IPS-18a (cell line): ENCODE results near the gene GPI.
A peak's percentile ranks its signal among the peaks of the same experiment; 100 is the strongest.
"Not testable (repeated sequence)": the region's sequence is repeated elsewhere in the genome, so short reads cannot be mapped to it uniquely, and the experiment has no call there.

Source experiments
- H3K27ac ChIP-seq: one replicate; pipeline ENCODE4 v1.5.1; 2013; ENCODE audit warnings: low read length
- H3K27me3 ChIP-seq: one replicate; pipeline ENCODE4 v1.6.1; 2013; ENCODE audit warnings: mild to moderate bottlenecking, low read length; ENCODE audit not compliant: control insufficient read depth, insufficient read depth
- H3K36me3 ChIP-seq: one replicate; pipeline ENCODE4 v1.6.1; 2013; ENCODE audit warnings: low read depth, low read length; ENCODE audit not compliant: control insufficient read depth
- H3K4me1 ChIP-seq: one replicate; pipeline ENCODE4 v1.6.1; 2013; ENCODE audit warnings: low read depth, low read length; ENCODE audit not compliant: control insufficient read depth
- H3K4me3 ChIP-seq: one replicate; pipeline ENCODE4 v1.5.1; 2013; ENCODE audit warnings: low read length
- H3K9ac ChIP-seq: one replicate; pipeline ENCODE4 v1.6.1; 2013; ENCODE audit warnings: mild to moderate bottlenecking, low read length, moderate library complexity
- H3K9me3 ChIP-seq: one replicate; pipeline ENCODE4 v1.6.1; 2013; ENCODE audit warnings: low read depth, low read length; ENCODE audit not compliant: control insufficient read depth

The GPI gene

DNA sequence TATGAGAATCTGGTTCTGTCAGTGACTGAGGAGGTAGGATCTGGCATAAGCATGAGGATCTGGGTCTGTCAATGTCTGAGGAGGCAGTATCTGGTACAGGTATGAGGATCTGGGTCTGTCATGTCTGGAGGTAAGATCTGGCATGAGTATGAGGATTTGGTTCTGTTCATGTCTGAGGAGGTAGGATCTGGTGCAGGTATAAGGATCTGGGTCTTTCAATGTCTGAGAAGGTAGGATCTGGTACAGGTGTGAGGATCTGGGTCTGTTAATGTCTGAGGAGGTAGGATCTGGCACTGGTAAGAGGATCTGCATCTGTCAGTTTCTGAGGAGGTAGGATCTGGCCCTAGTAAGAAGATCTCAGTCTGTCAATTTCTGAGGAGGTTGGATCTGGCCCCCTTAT is 26.8 kb downstream of the GPI start:
- H3K9ac ChIP-seq: no peak overlapping the region
- H3K4me3 ChIP-seq: no peak overlapping the region
- H3K9me3 ChIP-seq: no peaks in the 10 kb centered on the region
- peaks cover 74% of the 10 kb centered on the region for H3K36me3 ChIP-seq
- no peaks in the 10 kb centered on the region for H3K27me3 ChIP-seq
- no peaks in the 10 kb centered on the region for H3K4me1 ChIP-seq
- H3K27ac ChIP-seq: no peak overlapping the region

DNA sequence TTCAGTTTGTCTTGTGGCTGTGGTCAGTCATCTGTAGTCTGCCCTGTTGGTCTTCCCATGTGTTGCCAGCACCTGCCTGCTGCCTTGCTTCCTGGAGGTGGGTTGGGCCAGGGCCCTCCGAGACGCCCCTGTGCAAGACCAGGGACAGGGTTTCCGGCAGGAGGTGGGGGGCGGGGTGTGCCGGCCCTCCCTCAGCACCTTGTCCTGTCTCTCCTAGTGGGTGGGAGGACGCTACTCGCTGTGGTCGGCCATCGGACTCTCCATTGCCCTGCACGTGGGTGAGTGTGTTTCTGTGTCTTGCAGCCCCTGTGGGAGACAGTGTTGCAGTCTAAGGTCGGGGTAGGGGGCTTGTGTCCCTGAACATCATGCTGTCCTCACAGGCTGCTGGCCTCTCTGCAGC is 28.0 kb downstream of the GPI start:
- no peak overlapping the region for H3K27ac ChIP-seq
- H3K9ac ChIP-seq: no peak overlapping the region
- H3K27me3 ChIP-seq: no peaks in the 10 kb centered on the region
- H3K36me3 ChIP-seq: peaks cover 68% of the 10 kb centered on the region
- no peaks in the 10 kb centered on the region for H3K4me1 ChIP-seq
- no peak overlapping the region for H3K4me3 ChIP-seq
- no peaks in the 10 kb centered on the region for H3K9me3 ChIP-seq

DNA sequence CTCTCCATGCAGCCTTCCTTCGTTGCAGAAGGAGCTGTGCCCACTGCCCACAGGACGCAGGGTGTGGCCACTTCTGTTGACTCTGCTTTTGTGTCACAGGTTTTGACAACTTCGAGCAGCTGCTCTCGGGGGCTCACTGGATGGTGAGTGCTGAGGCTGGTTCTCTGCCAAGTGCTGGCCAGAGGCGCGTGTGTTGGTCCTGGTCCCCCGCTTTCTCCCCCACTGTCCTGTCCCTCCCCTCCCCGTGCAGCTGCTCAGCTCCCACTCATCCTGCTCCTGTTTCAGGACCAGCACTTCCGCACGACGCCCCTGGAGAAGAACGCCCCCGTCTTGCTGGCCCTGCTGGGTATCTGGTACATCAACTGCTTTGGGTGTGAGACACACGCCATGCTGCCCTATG is 28.6 kb downstream of the GPI start:
- Histone ChIP-seq H3K36me3 (peaks cover 68% of the 10 kb centered on the region), H3K9ac (no peak overlapping the region), H3K4me1 (no peaks in the 10 kb centered on the region), H3K27ac (no peak overlapping the region), H3K27me3 (no peaks in the 10 kb centered on the region), H3K4me3 (no peak overlapping the region), H3K9me3 (no peaks in the 10 kb centered on the region)

DNA sequence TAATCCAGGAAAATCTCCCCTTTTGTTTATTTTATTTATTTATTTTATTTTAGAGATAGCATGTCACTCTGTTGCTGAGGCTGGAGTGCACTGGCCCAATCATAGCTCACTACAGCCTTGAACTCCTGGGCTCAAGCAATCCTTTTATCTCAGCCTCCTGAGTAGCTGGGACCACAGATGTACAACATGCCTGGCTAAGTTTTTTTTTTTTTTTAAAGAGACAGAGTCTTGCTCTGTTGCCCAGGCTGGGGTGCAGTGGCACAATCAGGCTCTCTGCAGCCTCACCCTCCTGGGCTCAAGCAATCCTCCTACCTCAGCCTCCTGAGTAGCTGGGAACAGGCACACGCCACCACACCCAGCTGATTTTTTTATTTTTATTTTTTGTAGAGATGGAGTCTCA is 32.9 kb downstream of the GPI start:
- Histone ChIP-seq H3K9ac (no peak overlapping the region), H3K4me1 (no peaks in the 10 kb centered on the region), H3K4me3 (no peak overlapping the region), H3K27me3 (no peaks in the 10 kb centered on the region), H3K36me3 (peaks cover 53% of the 10 kb centered on the region), H3K9me3 (no peaks in the 10 kb centered on the region), H3K27ac (no peak overlapping the region)

DNA sequence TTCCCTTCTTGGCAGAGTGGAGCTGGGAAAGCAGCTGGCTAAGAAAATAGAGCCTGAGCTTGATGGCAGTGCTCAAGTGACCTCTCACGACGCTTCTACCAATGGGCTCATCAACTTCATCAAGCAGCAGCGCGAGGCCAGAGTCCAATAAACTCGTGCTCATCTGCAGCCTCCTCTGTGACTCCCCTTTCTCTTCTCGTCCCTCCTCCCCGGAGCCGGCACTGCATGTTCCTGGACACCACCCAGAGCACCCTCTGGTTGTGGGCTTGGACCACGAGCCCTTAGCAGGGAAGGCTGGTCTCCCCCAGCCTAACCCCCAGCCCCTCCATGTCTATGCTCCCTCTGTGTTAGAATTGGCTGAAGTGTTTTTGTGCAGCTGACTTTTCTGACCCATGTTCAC is 34.9 kb downstream of the GPI start:
- H3K27me3 ChIP-seq: no peaks in the 10 kb centered on the region
- no peak overlapping the region for H3K4me3 ChIP-seq
- H3K4me1 ChIP-seq: no peaks in the 10 kb centered on the region
- no peaks in the 10 kb centered on the region for H3K9me3 ChIP-seq
- H3K9ac ChIP-seq: no peak overlapping the region
- H3K36me3 ChIP-seq: peaks cover 41% of the 10 kb centered on the region
- H3K27ac ChIP-seq: no peak overlapping the region

DNA sequence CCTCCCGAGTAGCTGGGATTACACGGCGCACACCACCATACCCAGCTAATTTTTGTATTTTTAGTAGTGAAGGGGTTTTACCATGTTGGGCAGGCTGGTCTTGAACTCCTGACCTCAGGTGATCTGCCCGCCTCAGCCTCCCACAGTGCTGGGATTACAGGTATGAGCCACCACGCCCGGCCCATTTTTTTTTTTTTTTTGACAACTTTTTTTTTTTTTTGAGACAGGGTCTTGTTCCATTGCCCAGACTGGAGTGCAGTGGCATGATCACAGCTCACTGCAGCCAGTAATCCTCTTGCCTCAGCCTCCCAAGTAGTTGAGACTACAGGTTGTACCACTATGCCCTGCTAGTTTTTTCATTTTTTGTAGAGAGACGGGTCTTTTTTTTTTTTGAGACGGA is 35.8 kb downstream of the GPI start:
- H3K27me3 ChIP-seq, H3K4me1 ChIP-seq, H3K9ac ChIP-seq, H3K4me3 ChIP-seq, H3K9me3 ChIP-seq, H3K27ac ChIP-seq: not testable (repeated sequence)
- peaks cover 34% of the 10 kb centered on the region for H3K36me3 ChIP-seq

DNA sequence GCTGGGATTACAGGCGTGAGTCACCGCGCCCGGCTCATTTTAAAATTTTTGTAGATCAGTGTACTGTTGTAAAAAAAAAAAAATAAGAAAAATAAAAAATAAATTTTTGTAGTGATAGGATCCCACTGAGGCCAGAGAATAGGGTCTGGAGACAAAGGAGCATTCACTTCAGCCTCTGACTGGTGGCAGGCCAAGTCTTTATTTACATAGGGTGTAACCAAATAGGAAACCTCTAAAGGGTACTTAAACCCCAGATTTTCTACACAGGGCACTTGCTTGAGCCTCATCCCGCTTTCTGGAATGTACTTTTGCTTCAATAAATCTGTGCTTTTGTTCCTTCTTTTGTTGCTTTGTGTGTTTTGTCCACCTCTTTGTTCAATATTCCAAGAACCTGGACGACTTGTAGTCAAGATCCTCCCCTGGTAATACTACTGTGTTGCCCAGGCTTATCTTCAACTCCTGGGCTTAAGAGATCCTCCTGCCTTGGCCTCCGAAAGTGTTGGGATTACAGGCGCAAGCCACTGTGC is 37.1 kb downstream of the GPI start:
- Histone ChIP-seq H3K9me3 (no peaks in the 10 kb centered on the region), H3K27me3 (no peaks in the 10 kb centered on the region), H3K4me3 (no peak overlapping the region), H3K36me3 (peaks cover 23% of the 10 kb centered on the region), H3K27ac (no peak overlapping the region), H3K4me1 (no peaks in the 10 kb centered on the region), H3K9ac (no peak overlapping the region)

DNA sequence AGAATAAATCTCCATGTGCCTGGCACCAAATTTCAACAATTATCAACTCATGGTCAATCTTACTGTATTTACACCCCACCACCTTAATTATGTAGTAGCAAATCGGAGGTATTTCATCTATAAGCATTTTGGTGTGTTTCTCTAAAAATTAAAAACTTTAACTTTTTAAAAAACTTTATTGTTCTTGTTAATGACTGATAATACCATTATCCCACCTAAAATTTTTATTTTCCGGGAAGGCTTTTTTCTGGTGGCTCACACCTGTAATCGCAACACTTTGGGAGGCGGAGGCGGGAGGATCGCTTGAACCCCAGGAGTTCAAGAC is 38.8 kb downstream of the GPI start:
- Histone ChIP-seq H3K4me1 (no peaks in the 10 kb centered on the region), H3K36me3 (peaks cover 23% of the 10 kb centered on the region), H3K27me3 (no peaks in the 10 kb centered on the region), H3K27ac (no peak overlapping the region), H3K9me3 (no peaks in the 10 kb centered on the region), H3K4me3 (peak overlapping the region; percentile 76), H3K9ac (peak overlapping the region; percentile 78)

DNA sequence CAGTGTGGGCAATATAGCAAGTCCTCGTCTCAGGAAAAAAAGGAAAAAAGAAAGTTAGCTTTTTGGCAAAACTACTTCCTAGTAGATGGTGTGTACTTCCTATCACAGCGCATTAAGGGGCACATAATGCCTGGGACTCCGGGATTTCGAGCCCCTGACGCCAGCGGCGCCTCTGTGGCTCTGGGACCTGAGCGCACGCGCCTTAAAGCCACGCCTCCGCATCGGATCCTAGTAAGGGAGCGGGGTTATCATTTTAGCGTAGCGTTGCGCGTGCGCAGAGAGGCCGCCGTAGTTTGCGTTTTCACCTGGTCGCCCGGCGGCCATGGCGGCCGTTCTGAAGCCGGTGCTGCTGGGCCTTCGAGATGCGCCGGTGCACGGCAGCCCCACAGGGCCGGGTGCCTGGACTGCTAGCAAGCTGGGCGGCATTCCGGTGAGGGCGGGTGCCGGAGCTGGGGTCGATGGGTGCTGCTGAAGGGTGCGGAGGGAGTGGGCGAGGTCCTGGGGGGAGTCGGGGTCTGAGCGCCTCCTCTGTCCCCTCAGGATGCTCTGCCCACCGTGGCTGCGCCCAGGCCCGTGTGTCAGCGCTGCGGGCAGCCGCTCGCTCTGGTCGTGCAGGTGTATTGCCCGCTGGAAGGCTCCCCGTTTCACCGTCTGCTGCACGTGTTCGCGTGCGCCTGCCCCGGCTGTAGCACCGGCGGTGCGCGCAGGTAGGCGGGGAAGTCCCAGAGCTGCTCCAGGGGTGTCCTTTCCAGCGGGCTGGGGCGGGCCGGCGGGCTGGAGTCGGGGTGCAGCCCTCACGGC is 39.3 kb downstream of the GPI start, which contains the start of gene PDCD2L:
Gene PDCD2L (plus strand): TSS at position 291 of the 801 bp plus-strand sequence. CDS start 32 bp downstream, at position 323.
- Histone ChIP-seq H3K9me3 (no peaks in the 10 kb centered on the region), H3K4me3 (peak within 1 kb of the TSS; percentile 76), H3K36me3 (peaks cover 23% of the 10 kb centered on the region), H3K27me3 (no peaks in the 10 kb centered on the region), H3K9ac (peak within 1 kb of the TSS; percentile 78), H3K4me1 (no peaks in the 10 kb centered on the region), H3K27ac (no peak within 1 kb of the TSS)

DNA sequence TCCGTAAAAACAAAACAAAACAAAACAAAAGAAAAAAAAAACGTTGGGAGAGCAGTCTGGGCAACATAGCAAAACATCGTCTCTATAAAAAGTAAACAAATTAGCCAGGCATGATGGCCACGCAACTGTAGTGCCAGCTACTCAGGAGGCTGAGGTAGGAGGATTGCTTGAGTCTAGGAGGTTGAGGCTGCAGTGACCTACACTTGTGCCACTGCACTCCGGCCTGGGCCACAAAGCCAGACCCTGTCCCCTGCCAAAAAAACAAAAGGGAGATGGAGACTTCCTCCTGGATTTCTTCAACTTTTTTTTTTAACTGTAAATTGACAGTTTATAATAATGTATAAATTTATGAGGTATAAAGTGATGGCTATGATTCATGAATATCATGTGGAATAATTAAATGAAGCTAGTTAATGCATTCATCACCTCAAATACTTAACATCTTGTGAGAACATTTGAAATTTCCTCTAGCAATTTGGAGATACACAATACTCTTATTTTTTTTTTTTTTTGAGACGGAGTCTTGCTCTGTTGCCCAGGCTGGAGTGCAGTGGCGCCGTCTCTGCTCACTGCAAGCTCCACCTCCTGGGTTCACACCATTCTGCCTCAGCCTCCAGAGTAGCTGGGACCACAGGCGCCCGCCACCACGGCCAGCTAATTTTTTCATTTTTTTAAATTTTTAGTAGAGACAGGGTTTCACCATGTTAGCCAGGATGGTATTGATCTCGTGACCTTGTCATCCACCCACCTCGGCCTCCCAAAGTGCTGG is 41.1 kb downstream of the GPI start:
- Histone ChIP-seq H3K9ac (no peak overlapping the region), H3K9me3 (no peaks in the 10 kb centered on the region), H3K36me3 (peaks cover 17% of the 10 kb centered on the region), H3K27me3 (no peaks in the 10 kb centered on the region), H3K4me3 (no peak overlapping the region), H3K4me1 (no peaks in the 10 kb centered on the region), H3K27ac (no peak overlapping the region)

DNA sequence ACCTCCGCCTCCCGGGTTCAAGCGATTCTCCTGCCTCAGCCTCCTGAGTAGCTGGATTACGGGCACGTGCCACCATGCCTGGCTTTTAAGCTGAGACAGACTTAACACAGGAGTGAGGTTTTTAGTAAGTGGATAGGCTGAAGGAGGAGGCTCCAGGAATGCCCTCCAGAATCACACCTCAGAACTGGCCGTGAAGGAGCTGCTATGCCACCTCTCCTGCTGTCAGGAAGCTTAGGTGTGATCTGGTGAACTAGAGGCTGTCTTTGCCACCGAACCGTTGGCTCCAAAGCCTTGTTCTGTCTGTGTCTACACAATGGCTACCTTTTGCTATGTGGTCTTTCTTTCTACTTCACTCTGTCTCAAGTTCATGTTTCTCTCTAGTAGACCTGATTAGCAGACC is 43.4 kb downstream of the GPI start:
- no peak overlapping the region for H3K27ac ChIP-seq
- no peaks in the 10 kb centered on the region for H3K27me3 ChIP-seq
- no peaks in the 10 kb centered on the region for H3K9me3 ChIP-seq
- no peaks in the 10 kb centered on the region for H3K4me1 ChIP-seq
- peaks cover 24% of the 10 kb centered on the region for H3K36me3 ChIP-seq
- H3K4me3 ChIP-seq: no peak overlapping the region
- H3K9ac ChIP-seq: no peak overlapping the region
